NCI-H128 (cell line): ENCODE measurements around the gene SEBOX.

Source experiments
- DNase-seq: peaks from one replicate; lab custom pipeline; 2025; ENCODE audit not compliant: unreplicated experiment; lab: John Stamatoyannopoulos, UW

SEBOX gene

DNA sequence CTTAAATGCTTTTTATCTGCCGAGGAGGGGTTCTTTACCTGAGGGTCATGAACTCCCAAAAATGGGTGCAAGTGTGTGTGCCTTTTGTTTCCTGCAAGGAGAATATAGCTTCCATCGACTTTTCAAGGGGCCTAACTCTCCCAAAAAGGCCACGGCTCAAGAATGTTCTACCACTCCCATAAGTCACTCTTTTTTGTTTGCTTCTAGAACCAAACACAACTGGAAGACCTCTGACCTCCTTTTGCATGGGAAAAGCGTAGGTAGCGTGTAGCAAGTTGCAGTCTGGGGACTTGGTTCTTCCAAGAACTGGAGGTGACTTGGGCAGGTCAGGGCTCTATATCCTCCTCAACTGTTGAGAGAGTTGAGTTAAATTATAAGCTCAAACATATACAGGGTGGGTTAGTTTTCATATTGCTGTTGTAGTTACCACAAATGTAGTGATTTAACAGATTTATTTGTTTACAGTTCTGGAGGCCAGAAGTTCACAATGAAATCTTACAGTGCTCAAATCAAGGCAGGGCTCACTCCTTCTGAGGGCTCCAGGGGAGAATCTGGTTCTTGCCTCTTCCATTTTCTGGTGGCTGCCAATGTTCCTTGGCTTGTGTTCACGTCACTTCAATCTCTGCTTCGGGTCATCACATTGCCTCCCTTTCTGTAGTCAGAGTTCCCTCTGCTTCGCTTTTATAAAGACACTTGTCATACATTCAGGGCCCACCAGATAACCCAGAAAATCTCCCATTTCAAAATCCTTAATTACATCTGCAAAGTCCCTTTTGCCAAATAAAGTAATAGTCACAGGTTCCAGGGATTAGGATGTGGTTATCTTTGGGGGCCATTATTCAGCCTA lies 44.6 kb downstream of the SEBOX start:
- DNase-seq: no peak

DNA sequence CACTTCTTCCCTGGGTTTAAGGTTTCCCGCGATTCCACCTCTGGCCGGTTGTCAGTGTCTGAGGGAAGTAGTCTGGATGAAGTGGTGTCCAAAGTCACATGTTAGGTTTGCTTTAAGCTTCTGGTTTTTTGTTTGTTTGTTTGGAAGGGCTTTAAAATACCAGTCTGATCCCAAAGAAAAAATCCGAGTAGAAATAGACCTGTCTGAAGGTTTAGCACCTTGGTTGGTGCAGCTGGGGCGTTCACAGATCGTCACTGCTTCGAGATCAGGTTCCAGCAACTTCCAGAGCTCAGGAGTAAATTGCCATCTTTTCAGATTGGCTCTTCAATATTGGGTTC lies 45.4 kb downstream of the SEBOX start:
- no peak for DNase-seq

DNA sequence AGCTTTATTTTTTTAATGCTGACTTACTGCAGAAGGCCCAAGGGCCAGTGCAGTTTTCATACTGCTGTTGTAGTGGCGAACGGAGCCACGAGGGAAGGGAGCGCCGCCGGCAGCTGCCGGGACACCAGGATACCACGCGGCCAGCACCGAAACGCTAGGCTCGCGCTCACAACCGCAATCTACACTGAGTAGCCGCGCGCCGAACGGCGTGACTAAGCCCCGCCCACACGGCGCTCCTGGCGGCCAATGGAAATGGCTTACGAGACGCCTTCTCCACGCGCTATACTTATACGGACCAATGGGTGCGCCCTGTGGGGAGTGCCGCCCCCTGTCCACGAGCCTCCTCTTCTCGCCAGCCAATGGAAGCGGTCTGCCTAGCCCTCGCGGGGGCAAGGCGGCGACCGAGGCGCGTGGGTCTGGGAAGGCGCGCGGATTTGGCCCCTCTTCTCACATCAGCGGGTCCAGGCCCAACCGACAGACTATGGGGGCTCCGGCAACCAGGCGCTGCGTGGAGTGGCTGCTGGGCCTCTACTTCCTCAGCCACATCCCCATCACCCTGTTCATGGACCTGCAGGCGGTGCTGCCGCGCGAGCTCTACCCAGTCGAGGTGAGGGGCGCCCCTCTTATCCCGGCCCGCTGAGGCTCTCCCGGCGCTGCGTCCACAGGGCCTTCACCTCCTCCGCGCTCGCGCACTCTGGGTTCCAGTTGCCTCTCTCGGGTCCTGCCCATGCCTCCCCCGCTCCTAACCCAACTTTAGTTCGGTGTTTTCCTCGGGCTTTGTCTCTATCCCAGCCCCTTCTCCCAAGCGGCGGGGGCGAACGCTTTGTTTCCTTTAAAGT lies 46.0 kb downstream of the SEBOX start, which contains the start of gene TMEM97:
Gene TMEM97 (plus strand): TSS at position 442 of the 839 bp plus-strand sequence. CDS start 40 bp downstream, at position 482.
- DNase-seq: peak; percentile 86

DNA sequence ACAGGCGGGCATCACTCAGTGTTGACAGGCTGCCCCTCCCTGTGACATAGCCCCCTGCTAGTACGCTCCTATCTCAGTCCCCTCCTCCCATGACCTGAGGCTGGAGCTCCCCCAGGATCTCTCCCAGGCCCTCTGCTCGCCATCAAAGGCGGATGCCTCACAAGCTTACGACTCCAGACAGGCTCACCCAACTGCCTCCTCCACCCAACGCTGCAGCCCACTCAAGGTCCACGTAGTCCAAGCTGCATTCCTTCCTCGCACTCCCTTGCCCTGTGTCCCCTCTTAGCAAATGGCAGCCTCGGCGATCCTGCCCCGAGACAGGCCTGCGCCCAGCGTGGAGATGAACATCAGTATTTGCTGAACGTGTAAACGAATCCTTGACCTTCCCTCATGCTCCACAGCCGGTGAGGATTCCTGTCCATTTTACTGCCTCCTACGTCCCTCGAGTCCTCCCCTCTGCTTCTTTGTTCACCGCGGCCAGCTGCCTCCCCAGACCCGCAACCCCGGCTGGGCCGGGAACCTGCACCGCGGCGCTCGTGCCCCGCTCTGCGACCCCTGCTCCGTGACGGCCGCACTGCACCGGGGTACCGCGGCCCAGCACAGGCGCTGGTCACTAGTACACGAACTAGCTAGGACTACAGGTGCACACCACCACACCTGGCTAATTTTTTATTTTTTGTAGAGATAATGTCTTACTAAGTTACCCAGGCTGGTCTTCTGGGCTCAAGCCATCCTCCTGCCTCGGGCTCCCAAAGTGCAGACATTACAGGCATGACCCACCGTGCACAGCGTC lies 46.8 kb downstream of the SEBOX start:
- DNase-seq: no peak

DNA sequence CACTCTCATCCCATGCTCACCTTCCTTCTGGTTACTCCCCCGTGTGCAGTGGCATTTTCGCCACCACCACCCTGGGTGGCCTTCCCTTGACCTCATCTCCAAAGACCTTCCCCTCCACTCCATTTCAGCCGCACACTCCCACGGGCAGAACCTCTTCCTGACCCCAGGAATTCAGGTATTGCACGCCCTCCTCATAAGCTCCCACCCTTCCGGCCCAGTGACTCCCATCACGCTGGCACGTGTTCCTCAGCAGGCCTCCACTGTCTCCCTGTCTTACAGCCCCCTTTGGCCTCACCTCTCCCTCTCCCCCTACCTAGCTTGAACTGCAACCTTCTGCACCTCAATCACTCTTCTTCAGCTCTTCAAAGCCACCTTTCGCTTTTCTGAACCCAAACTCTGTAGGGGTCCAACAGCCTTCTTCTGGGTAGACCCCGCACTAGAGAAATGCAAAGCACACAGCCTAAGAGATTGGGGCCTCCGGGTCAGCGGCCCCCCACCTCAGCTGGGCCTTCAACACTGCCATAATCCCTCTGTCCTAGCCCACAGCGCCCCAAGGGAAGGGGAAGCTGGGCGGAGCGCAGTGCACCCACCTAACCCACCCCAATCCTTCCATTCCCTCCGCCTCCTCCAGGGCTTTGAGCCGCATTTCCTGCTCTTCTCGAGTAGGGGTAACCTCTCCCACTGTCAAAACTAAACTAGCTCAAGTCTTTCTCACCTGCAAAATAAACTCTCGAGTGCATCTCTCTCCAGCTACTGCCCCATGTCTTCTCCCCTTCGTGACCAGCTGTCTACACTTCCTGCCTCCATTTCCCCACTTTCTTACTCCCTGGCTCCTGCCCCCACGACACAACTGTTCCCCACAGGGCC lies 47.7 kb downstream of the SEBOX start:
- DNase-seq: no peak

DNA sequence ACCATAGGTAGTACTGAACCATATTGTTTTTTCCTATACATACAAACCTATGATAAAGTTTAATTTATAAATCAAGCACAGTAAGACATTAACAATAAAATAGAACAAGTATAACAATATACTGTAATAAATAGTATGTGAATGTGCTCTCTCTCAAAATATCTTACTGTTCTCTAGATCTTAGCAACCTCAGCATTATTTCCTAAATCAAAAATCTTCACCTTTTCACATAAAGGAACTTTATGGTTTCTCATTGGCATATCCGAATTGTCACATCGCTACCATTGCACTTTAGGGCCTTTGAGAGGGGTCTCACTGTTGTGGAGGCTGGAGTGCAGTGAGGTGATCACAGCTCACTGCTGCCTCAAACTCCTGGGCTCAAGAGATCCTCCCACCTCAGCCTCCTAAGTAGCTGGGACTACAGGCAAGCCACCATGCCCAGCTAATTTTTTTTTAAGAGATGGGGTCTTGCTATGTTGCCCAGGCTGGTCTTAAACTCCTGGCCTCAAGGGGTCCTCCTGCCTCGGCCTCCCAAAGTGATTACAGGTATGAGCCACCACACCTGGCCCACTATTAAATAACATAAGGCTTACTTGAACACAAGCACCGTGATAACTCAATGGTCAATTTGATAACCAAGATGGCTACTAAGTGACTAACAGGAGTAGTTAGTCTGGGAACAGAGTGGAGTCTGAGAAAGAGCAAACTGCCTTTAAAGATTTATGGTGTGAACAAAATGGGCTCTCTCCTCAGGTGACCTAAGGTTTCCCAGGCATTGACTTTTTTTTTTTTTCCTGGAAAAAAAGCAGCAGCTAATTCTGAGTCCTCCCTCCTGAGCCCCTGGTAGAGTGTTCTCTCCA lies 48.9 kb downstream of the SEBOX start:
- DNase-seq: no peak

DNA sequence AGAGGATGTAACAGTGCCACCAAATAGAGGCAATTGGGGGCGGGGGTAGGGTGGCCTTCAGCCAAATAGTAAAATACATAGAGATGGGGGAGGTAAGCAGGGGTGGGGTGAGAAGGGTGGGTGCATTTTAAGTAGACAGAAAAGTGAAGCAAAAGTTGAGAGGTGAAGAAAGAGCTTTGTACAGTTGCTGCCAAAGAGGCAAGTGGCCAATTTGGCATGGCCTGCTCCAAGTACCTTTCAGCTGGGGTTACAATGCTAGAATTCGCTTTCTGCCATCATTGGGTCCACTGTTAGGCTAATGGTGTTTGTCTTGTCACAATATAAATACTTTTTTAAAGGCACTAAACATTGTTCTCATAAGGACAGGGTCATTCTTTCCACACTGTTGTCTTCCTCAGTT lies 51.2 kb downstream of the SEBOX start:
- DNase-seq: no peak
